ENCODE measurements around the gene PLEKHA6.

DNA sequence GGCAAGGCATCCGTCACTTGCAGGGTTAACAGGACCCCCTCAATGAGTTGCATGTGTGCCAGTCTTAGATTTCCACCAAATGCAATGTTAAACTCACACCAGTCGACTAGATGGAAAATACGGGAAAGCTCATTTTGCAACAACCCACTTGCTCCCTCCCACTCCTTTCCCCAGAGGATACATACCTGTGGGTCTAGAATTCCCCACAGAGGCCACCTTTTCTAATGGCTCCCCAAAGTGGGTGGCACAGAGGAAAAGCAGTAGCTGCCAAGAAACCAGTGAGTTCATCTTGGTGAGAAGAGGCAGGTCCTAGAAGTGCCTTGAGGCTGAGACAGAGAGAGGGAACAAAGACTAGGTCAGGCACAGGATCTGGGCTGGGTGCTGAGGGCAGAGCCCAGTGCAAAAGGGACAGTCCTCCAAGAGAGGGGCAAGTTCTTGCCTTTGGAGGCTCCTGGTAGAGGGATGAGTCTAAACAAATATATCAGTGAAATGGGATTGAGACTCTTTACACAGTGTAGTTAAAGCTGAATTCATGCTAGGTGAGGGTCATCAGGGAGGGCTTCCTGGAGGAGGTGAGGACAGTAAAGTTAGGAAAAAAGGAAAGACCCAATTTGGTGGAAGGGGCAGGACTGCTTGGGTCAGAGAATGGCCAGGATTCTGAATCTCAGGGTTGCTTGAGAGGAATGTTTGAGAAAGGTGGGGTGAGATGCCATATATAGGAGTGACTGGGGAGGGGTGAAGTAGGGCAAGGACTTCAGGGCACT lies 167.0 kb downstream of the PLEKHA6 start:
- TF ChIP-seq, protein P1, sequence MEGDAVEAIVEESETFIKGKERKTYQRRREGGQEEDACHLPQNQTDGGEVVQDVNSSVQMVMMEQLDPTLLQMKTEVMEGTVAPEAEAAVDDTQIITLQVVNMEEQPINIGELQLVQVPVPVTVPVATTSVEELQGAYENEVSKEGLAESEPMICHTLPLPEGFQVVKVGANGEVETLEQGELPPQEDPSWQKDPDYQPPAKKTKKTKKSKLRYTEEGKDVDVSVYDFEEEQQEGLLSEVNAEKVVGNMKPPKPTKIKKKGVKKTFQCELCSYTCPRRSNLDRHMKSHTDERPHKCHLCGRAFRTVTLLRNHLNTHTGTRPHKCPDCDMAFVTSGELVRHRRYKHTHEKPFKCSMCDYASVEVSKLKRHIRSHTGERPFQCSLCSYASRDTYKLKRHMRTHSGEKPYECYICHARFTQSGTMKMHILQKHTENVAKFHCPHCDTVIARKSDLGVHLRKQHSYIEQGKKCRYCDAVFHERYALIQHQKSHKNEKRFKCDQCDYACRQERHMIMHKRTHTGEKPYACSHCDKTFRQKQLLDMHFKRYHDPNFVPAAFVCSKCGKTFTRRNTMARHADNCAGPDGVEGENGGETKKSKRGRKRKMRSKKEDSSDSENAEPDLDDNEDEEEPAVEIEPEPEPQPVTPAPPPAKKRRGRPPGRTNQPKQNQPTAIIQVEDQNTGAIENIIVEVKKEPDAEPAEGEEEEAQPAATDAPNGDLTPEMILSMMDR (IDR thresholded peaks at IDR 0.05), result no peak
- TF ChIP-seq POLR2A (IDR thresholded peaks at IDR 0.05), result no peak

All from right lobe of liver (tissue), 4 donors.